ENCODE measurements around the gene C16orf86.

The C16orf86 gene

GRCh38 chr16:67699265-67699664 lies 32.7 kb downstream of the C16orf86 start:
- no peak for FAIRE-seq

GRCh38 chr16:67701420-67701819 lies 34.8 kb downstream of the C16orf86 start:
- FAIRE-seq, result no peak

DNA sequence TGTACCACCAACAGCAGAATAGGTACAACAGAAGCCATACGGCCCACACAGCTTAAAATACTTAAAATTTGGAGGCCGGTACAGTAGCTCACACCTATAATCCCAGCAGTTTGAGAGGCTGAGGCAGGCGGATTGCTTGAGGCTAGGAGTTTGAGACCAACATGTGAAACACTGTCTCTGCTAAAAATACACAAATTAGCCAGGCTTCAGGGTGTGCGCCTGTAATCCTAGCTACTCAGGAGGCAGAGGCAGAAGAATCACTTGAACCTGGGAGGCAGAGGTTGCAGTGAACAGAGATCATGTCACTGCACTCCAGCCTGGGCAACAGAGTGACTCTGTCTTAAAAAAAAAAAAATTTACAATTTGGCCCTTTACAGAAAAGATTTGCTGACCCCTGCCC lies 35.5 kb downstream of the C16orf86 start:
- FAIRE-seq, result no peak

DNA sequence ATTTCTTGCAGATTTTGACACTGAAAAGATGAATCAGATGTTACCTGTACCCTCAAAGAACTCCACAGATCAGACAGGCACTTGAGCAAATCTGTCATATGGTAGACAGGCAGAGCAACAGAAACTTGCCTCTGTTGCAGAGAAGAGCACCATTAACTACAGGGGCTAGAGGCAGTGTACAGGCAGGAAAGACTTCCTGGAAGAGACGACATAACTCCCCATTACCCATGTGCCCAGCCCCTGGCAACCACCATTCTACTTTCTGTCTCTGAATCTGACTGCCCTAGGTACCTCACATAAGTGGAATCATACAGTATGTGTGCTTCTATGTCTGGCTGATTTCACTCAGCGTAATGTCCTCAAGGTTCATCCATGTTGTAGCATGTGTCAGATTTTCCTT lies 37.0 kb downstream of the C16orf86 start:
- no peak for FAIRE-seq

GRCh38 chr16:67704110-67704509 lies 37.5 kb downstream of the C16orf86 start:
- peak; percentile 41 for FAIRE-seq

GRCh38 chr16:67707210-67707609 lies 40.6 kb downstream of the C16orf86 start:
- no peak for FAIRE-seq

DNA sequence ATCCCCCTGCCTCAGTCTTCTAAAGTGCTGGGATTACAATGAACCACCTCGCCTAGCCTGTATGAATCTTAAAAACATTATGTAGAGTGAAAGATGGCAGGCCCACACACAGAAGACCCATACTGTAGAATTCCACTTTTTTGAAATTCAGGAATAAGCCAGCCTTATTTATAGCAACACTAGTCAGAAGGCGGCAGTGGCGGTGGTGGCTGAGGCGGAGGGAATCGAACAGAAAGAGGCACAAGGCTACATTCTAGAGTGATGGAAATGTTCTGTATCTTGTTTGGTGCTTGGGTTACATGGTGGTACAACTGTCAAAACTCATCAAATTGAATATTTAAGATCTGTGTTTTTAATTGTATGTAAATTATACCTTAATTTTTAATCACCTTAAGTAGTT lies 41.2 kb downstream of the C16orf86 start:
- no peak for FAIRE-seq

DNA sequence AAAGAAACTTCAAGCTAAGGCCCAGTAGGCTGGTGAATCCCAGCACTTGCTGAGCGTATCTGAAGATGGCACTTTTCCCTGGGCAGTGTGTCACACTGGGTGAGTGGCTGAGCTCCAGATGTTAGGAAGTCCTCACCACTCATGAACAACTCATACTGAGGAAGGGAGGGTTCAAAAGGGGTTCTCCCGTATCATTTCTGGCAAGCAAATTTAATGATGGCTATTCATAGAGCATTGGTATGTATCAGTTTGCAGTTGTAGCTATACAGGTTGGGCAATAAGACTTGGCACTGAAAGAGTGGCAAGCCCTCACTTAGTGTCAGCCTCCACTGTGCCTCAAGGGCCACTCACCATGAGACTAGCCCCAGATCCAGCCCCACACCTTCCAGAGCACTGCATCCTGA lies 41.8 kb downstream of the C16orf86 start:
- no peak for FAIRE-seq

GRCh38 chr16:67709050-67709449 lies 42.4 kb downstream of the C16orf86 start:
- FAIRE-seq, result no peak

GRCh38 chr16:67710607-67711006 lies 44.0 kb downstream of the C16orf86 start:
- FAIRE-seq, result no peak

DNA sequence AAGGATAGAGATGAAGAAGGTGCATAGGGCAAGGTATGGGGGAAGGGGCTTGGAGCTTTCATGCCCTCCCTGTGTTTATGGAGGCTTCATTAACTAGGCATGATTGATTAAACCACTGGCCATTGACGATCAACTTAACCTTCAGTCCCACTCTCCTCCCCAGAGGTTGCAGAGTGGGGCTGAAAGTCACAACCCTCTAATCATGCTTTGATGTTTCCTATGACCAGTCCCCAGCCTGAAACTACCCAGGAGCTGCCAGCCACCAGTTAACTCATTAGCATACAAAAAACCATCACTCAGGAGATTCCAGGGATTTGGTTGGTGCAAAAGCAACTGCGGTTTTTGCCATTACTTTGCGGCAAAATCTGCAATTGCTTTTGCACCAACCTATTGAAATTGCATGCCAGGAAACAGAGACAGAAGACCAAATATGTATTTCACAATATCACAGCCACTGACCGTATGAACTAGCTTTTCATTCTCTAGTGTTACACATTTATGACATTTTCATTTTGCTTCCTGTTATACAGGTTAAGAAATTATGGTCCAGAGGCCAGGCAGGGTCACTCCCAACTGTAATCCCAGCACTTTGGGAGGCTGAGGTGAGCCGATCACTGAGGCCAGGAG lies 47.1 kb downstream of the C16orf86 start:
- FAIRE-seq, result no peak

- FAIRE-seq, result no peak
These were observed 47.9 kb downstream of the C16orf86 start for GRCh38 chr16:67714522-67714921.

- no peak for FAIRE-seq
These were observed 49.5 kb downstream of the C16orf86 start for GRCh38 chr16:67716097-67716496.
